CD4-positive, alpha-beta T cell treated with Interferon gamma for 1 hour (primary cell): ENCODE measurements around the gene CXCL3.

Experiments used
- DNase-seq: peaks from one replicate; pipeline ENCODE4 v3.0.0-alpha.2; 2020

CXCL3 gene

DNA sequence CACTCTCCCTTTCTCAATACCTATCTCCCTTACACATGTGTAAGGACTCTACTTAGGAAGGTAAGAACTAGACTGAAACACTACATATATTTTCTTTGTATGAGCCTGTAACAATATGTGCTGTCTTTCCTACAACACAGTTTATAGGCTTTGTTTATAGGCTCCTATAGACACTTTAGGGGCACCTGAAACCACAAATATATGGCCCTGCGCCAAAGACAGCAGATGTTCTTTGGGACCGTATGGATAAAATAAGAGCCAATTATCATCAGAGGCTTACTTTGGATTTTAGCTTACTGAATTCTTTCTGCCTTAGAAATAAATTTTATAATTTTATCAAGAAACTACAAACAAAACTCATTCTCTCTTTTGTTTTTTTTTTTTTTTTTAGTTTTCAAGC, 16.6 kb upstream of the CXCL3 start:
- no peak for DNase-seq

DNA sequence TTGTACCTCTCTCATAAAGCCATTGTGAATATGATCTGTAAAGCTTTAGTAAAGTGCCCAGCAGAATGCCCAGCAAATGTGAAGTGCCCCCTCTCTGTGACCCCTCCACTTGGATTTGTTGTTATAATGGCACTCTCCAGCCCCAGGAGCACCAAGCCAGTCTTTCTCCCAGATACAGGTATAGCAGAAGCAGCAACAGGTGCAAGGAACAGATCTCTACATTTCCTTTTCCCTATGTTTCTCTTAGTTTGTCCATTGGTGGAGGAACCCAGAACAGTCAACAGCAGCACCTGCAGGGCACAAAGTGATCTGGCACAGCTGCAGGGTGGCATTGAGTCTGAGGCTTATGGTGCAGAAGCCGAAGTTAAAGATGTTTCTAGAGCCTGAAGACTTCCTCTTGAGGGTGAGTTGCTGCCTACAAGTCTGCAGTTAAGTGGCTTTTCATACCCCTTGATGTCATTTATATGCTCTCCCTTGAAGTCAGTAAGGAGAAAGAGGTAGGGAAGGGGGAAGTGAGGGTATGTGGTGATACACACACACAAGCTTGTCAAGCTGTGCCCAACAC, 16.1 kb upstream of the CXCL3 start:
- DNase-seq, result no peak

DNA sequence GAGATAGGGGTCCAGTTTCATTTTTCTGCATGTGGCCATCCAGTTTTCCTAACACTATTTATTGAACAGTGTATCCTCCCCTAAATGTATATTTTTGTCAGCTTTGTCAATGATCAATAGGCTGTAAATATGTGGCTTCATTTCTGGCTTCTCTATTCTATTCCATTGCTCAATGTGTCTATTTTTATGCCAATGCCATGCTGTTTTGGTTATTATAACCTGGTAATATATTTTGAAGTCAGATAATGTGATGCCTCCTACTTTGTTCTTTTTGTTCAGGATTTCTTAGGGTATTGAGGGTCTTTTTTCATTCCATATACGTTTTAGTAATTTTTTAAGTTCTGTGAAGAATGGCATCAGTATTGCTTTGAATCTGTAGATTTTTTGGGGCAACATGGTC, 8.7 kb upstream of the CXCL3 start:
- DNase-seq, result no peak

DNA sequence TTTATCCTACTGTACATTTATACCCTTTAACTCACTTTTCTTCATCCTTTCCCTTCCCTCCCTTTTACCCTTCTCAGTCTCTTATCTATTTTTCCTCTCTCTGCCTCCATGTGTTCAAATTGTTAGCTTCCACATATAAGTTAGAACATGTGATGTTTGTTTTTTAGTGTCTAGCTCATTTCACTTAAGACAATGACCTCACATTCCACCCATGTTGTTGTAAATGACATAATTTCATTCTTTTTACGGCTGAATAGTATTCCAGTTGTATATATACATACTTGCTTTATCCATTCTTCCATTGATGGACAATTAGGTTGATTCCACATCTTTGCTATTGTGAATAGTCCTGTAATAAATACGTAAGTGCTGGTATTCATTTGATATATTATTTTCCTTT, 7.3 kb upstream of the CXCL3 start:
- DNase-seq, result no peak

DNA sequence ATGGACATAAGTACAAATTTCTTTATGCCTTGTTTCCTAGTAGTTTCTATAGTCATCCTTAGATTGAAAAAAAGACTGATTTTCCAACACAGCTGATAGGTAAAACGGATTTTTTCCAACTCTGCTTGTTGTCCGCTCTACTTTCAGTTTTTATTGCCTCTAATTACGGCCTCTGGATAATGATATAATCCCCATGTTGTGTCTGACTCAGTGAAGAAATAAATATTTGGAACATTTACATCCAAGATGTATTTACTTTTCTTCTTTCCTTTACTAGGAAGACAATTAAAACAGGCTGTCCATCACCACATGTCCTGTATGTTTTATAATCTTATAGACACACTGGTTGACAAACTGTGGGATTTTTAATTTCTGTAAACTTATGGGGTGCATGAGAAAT, 6.8 kb upstream of the CXCL3 start:
- no peak for DNase-seq

DNA sequence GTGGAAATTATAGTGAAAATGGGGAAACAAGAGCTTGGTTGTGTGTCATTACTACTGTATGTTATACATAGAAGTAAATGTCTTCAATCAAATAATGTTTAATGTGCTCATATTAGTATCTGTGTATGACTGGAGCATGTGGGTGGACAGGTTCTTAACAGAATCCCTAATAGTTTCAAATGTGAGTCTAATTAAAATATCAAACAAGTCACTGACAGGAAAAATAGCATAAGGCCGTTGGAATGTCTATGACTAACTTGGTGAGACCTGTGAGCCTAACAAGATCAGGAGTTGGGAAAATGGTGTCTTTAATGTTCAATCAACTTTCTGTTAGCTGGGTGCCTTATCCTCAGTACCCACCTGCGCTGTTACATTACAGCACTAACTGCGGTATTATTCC, 6.2 kb upstream of the CXCL3 start:
- no peak for DNase-seq

DNA sequence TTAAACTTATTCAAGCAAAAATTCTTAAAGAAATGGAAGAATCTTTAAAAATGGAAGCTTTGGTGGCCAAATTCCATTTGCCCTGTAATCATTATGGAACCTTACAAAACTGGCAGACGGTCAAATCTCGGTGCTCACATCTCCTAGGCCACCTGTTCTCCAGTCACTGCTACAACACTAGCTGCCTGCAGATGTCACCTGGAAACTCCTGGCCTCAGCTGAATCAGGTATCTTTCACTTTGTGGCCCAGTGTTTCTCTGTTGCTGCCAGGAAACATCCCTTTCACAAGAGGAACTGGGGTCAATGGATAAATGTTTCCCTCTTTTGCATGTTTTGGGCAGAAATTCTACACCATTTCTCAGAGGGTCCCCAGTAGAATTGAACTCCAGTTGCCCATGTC, 4.2 kb upstream of the CXCL3 start:
- no peak for DNase-seq

DNA sequence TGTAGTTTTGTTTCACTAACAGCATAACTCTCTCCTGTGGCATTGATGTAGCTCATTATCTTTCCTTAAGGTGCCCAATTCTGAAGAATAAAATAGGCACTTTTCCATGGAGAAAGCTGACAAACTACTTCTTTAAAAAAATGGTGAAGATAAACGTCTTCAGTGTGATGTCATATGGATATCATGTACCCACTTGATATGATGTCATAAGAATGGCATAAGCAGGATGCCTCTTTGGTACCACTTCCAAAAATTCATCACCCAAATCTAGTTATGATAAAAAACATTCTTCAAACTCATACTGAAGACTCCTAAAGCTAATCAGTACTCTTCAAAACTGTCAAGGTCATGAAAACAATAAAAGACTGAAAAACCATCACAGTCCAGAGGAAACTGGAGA, 2.9 kb upstream of the CXCL3 start:
- no peak for DNase-seq

DNA sequence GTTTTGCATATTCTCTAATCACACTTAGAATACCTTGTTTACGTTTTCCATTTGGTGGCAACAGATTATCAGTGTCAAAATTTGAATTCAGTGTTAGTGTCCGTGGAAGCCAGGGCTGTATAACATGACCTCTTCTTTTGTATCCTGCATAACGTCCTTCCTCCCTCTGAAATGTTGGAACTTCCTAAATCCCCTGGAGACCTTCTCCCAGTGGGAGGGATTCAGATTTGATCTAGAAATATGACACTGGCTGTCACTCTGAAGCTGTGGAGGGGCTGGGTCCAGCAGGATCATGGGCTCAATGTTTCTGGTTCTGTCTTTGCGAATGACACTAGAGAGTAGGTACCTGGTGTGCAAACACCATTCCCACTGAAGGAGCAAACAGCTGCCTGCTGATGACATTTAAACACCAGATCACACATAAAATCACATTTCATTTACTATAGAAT, 850 bp upstream of the CXCL3 start:
- no peak for DNase-seq

DNA sequence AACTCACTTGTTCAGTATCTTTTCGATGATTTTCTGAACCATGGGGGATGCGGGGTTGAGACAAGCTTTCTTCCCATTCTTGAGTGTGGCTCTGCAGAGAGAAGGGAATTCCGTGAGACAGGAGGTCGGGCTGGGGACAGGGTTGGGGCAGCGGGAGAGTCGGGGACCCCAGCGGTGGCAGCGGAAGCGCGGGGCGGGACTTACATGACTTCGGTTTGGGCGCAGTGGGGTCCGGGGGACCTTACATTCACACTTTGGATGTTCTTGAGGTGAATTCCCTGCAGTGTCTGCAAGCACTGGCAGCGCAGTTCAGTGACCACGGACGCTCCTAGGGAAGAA, 434 bp downstream of the CXCL3 start:
- DNase-seq, result no peak

DNA sequence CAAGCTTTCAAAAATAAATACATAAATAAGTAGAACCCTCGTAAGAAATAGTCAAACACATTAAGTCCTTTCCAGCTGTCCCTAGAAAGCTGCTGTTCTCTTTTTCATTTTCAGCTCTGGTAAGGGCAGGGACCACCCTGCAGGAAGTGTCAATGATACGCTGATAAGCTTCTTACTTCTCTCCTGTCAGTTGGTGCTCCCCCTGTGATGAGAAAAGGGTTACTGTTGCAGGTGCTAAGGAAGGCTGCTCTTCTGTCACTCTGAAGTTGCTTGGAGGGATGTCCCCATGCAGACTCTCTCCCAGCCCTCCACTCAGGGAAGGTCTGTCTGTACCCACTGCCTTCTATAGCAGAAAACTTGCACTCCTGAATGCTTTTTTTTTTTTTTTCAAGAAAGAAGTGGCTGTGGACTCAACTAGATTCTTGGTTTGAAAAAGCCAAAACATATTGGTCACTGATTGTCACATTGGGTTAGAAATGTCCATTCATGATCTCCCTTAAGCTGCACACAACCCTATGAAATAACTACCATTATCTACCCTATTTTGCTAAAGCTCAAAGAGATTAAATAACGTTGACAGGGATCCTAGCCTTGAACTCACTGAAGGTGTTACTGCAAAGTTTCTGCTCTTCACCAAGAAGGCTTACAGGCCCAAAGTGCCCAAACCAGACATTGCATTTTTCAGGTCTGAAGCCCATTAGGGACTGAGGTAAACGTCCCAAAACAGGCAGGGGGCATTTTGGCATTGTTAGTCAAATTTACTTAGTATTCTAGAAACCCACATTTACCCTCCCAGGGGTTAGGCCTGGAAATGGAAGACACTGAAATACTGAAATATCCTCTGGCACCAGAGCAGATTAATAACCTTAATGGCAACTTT, 1.2 kb downstream of the CXCL3 start:
- no peak for DNase-seq

DNA sequence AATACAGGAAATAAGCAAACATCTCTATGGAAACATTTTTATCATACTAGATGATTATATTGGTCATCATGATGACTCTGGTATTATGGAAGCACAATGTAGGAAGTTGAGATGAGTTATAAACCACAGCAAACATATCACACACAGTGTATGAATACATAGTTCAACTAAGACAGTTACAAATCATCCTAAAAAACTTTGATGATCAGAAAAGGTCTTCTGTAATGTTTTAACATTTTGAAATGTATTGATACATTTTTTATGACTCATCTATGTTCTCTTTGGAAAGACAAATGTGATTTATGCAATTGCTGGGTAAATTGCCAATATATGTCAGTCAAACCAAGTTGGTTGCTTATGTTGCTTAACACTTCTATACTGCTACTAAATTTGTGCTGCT, 4.8 kb downstream of the CXCL3 start:
- DNase-seq, result no peak

DNA sequence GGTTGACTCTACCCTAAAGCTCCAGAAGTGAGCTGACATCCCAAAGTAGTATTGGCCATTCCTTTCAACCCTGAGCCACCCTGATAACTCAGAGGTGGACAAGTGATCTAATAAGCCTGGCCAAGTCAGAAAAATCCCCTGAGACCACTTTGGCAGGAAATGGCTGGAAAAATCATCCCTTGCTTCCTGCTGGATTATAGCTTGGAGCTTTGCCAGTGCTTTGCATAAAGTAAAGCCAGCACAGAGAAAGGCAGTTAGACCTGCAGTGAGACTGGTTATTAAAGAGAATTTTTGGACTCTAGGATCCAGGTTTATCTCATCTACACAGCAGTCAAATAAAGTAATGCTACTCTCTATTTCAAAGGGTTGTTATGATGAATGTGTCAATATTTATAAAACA, 6.4 kb downstream of the CXCL3 start:
- no peak for DNase-seq

DNA sequence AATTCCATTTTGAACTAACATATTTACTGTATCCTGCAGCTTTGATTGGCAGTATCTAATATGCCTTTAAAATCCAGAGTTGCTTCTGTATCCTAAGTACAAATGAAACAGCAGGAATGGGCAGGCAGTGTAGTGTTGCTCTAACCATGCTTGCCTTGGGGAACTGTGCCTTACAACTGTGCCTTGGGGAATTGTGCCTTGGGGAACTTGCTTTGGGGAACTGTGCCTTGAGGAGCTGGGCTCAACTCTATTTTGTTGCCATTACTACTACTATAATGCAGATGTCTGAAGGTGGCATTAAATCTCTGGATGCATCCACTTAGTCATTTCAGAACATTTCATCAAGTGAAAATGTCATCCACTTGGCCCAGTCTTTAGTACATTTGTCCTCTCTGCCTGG, 6.9 kb downstream of the CXCL3 start:
- DNase-seq, result no peak

DNA sequence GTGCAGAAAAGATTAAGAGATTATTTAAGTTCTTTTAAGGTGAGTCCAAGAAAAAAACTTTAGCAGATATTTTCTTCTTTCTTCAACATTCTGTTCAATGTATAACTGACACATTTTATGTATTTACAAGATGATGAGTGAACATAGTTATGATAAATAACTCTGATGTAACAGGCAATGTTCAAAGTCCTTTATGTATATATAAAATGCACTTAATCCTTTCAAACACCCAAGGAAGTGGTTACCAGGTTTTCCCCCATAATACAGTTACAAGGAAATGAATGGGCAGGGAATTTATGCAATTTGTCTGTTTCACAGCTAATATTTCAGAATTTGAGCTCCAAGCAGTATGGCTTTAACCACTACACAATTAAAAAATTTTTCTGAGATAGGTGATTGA, 8.2 kb downstream of the CXCL3 start:
- no peak for DNase-seq

DNA sequence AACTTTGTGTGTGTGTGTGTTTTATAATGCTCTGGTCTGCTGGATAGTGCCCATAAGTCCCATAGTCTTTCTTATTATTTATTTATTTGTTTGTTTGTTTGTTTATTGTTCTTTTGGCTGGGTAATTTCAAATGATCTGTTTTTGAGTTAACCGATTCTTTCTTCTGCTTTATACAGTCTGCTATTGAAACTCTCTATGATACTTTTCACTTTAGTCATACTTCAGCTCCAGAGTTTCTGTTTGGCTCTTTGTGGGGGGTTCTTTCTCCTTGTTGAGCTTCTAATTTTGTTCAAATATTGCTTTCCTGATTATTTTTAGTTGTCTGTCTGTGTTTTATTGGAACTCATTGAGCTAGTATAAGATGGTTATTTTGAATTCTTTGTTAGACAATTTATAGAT, 10.0 kb downstream of the CXCL3 start:
- DNase-seq, result no peak

DNA sequence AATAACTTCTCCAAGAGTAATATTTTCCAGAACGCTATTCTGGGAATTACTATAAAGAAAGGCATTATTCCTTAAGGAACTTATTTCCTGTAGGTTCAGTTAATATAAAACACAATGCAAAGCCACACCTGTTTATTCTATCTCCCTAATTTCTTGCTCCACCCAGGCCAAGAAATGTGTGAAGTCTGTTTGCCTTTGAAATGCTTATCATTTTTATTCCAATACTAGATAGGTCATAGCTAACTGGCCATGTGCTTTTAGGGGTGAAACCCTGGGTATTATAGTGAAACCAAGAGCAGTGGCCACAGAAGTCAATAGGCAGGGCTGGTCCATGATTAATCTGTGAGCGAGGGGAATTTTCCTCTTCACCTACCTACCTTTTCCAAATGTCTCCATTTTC, 14.8 kb downstream of the CXCL3 start:
- DNase-seq, result no peak

DNA sequence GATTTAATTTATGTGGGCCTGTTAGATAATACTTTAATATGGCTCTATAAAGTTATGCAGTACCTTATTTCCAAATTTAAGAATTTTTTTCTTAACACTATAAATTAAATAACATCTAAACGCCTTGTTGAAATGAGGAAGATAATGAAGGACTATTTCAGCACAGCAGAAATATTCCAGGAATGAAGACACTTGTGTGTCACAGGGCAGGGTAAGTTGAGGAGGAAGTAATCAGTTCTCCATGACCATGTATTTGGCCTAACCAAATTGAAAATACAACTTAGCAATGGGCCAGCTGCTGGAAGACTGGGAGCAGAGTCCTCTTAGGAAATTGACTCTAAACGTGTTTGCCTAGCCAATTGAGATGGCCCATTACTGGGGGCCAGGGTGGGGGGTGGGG, 16.9 kb downstream of the CXCL3 start:
- DNase-seq, result no peak

DNA sequence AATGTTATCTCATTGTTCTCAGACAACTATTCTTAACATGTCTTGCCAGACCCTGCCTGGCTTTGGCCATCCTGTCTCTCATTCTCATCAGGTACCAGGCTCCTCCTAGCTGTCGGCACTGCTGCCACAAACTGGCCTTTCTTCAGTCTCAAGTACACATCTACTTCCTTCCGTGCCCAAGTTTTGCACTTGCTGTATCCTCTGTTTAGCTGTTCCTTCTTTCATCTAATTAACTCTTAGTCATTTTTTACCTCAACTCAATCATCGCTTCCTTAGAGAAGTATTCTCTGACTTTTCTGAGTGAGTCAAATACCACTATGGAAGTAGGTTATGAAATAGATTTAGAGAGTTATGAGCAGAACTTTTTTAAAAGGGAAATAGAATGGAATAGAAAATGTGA, 19.7 kb downstream of the CXCL3 start:
- no peak for DNase-seq

DNA sequence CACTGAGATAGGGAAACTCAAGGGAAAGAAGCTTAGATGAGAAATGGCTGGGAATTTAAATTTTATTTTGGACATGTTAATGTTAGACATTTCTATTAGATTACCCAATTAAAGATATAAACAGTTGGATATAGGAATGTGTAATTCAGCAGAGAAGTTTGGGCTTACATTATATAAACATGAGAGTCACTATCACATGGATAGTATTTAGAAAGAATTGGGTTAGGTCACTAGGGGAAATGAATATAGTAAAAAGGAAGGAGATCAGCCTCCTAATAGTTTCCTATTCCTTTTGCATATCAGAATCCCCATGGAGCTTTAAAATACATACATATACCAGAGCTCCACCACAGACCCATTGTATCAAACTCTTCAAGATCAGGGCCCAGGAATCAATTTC, 20.4 kb downstream of the CXCL3 start:
- no peak for DNase-seq

DNA sequence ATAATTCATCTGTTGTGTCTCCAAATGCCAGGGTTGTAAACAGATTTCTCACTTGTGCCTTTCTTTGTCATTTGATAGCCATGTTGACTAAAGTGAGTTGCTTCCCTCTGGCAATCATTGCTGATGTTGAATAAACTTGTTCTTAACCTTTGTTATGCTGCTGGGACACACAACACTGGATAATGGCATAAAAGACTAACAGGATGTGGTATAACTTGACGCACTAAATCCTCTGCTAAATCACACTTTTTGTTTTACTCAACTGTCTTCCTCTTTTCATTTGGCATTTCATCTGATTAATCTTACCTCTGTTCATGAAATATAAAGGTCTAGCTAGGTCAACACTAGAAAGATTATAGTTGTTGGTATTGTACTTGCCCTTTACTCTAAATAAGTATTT, 22.4 kb downstream of the CXCL3 start:
- no peak for DNase-seq

DNA sequence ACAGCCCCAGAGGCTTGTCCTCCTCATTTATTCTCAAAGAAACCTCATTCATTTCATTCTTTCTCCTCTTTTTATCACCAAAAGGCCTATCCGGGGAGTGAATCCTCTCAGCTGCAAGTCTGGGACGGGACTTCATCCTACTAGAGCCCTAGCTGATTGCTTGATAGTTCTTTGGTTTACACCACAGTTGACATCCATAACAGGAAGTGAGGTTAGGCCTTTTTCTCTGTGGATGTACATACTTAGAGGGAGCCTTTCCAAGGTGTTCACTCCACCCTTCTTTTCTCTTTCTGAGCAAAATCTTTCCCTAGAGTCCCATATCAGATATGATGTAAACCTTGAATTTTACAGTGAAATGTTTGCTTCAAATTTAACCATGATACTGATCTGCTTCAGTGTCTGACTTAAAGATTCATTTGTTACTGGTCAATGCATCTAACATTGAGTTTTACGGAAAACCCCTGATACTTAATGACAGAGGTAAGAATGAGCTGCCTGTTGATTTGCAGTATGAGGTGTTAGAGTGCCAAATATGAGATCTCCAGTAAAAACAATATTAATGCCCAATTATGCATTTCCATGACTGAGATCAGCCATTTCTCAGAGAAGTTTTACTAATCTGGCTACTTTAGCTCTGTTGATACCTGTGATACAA, 23.2 kb downstream of the CXCL3 start:
- DNase-seq, result no peak

DNA sequence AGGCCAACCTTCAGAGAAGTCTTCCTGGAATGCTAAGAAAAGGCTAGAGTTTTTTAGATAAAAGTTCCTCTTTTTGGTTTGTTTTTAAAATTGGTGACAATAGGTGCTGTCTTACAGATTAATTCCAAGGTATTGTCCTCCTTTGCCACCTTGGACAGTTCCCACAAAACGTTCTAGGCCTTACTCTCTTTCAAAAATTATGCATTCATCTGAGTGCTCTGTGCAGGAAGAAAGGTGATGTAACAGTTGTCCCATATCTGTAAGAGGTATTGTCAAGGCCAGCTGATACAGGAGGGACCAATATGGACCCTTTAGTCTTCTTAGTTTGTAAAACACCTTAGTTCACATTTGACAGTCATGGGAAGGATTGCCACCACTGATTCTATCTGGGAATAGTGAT, 24.2 kb downstream of the CXCL3 start:
- no peak for DNase-seq

DNA sequence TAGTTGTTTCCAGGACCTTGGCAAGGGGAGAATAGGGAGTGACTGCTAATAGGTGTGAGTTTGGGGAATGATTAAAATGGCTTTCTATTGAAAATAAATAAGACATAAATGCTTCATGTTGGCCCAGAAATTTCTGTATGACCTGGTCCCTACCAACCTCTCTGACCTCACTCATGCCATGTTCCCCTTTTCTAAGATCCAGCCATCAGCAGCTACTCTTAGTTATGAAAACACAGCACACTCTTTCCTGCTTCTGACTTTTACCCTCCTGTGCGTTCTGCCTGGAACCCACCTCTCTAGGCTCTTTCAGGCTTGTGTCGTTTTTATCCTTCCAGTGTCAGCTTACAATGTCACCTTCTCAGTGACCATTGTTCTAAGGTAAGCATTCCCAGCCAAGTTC, 25.2 kb downstream of the CXCL3 start:
- DNase-seq, result no peak

DNA sequence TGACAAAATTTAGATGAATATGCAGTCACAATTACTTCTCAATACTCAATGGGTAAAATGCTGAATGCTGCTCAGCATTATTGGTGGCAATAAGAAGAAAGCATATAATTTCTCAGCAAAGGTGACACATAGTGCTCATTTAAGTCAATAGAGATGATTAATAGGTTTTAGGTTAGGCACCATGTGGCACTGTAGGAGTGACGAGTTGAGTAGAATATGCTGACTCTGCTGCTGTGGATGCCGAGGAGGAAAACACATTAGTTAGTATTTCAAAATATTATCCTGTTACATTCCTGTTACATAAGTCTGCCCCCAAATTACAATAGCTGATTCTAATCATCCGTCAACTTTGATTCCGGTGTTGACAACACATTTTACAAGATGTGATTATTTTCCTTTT, 26.4 kb downstream of the CXCL3 start:
- DNase-seq, result no peak
